K562 (cell line): Measurements from ENCODE around the gene HMGA1. TPM values are rescaled to one million over a fixed set of nuclear protein-coding genes. Genes with fewer than 3 reads are reported as not detected.

ENCODE experiments used
- BRF1 ChIP-seq: IDR thresholded peaks from 3 replicates; pipeline ENCODE4 v1.6.1; 2011; ENCODE audit warnings: borderline replicate concordance, mild to moderate bottlenecking; ENCODE audit not compliant: insufficient read length; ENCODE audit errors: extremely low read depth
- CHD4 ChIP-seq: fragments of 200-600 bp; sonication (generic); IDR thresholded peaks from 3 replicates; pipeline ENCODE4 v1.6.1; 2012; ENCODE audit warnings: low read depth, mild to moderate bottlenecking, mixed read lengths, low read length, inconsistent platforms; ENCODE audit not compliant: insufficient read depth, insufficient replicate concordance, poor library complexity, severe bottlenecking
- ERF ChIP-seq: fragments of 450-650 bp; formaldehyde crosslinking; IDR thresholded peaks from 2 replicates; pipeline ENCODE4 v1.4.0; 2020; ENCODE audit warnings: mild to moderate bottlenecking, mixed read lengths
- IRF2 ChIP-seq: sonication (generic); formaldehyde crosslinking; IDR thresholded peaks from 2 replicates; pipeline ENCODE4 v1.8.1; 2022; ENCODE audit warnings: mild to moderate bottlenecking, missing genetic modification reagents
- KLF13 ChIP-seq: fragments of 450-650 bp; IDR thresholded peaks from 2 replicates; pipeline ENCODE4 v1.6.1; 2016; ENCODE audit warnings: missing genetic modification characterization, low read depth, mild to moderate bottlenecking, missing compliant biosample characterization, moderate library complexity, borderline replicate concordance
- NFYB ChIP-seq: IDR thresholded peaks from 2 replicates; pipeline ENCODE4 v1.6.1; 2011; ENCODE audit warnings: mild to moderate bottlenecking, moderate library complexity; ENCODE audit not compliant: insufficient read length; ENCODE audit errors: extremely low read depth
- NR2C2 ChIP-seq, 2 experiments: fragments of 200-800 bp in 1 of 2; sonication (Bioruptor generic) in 1 of 2; sonication (generic) in 1 of 2; formaldehyde crosslinking in 1 of 2; IDR thresholded peaks; 2 replicates each; pipeline versions ENCODE4 v1.6.1 to v1.8.0; 2016 to 2022; ENCODE audit warnings: mild to moderate bottlenecking in 1 of 2, missing compliant biosample characterization in 1 of 2, missing genetic modification characterization in 1 of 2, missing genetic modification reagents in 1 of 2
- RFX7 ChIP-seq: fragments of 250-450 bp; sonication (Bioruptor Pico); IDR thresholded peaks from 2 replicates; pipeline ENCODE4 v1.5.1; 2021; ENCODE audit warnings: mild to moderate bottlenecking
- SMAD2 ChIP-seq: fragments of 150-350 bp; IDR thresholded peaks from 2 replicates; pipeline ENCODE4 v1.6.1; 2014; ENCODE audit warnings: low read depth, mild to moderate bottlenecking, low read length
- SRF ChIP-seq, 2 experiments: fragments of 250-450, 450-650 bp in 1 of 2; sonication (Bioruptor Pico) in 1 of 2; sonication (generic) in 1 of 2; formaldehyde crosslinking; IDR thresholded peaks; 2 replicates each; pipeline versions ENCODE4 v1.5.0 to v1.5.1; 2020 to 2022; ENCODE audit warnings: mild to moderate bottlenecking in 1 of 2, missing genetic modification reagents in 1 of 2
- YY1 ChIP-seq, 3 experiments: IDR thresholded peaks; 2 replicates each; pipeline ENCODE4 v1.6.1; 2011; ENCODE audit warnings: low read length in 2 of 3, mild to moderate bottlenecking in 2 of 3, moderate library complexity in 2 of 3, borderline replicate concordance in 1 of 3, control low read depth in 1 of 3, low read depth in 1 of 3; ENCODE audit not compliant: insufficient read depth in 3 of 3, insufficient replicate concordance in 2 of 3, control insufficient read depth in 1 of 3, insufficient read length in 1 of 3; ENCODE audit errors: extremely low read depth in 1 of 3
- ZFP30 ChIP-seq: fragments of 250-450 bp; sonication (Bioruptor Pico); IDR thresholded peaks from 2 replicates; pipeline ENCODE4 v1.8.0; 2022; ENCODE audit warnings: moderate library complexity, mild to moderate bottlenecking, inconsistent platforms, borderline replicate concordance
- ZNF121 ChIP-seq: sonication (generic); formaldehyde crosslinking; conservative IDR thresholded peaks from 2 replicates; pipeline ENCODE4 v1.8.0; 2022; ENCODE audit warnings: missing genetic modification reagents
- ZNF41 ChIP-seq: fragments of 250-450 bp; sonication (Bioruptor Pico); conservative IDR thresholded peaks from 2 replicates; pipeline ENCODE4 v1.4.0; 2020; ENCODE audit warnings: mild to moderate bottlenecking
- ZNF551 ChIP-seq: fragments of 250-450 bp; sonication (Bioruptor Pico); IDR thresholded peaks from 2 replicates; pipeline ENCODE4 v1.5.0; 2021; ENCODE audit warnings: mild to moderate bottlenecking, moderate library complexity
- ZNF583 ChIP-seq: fragments of 250-450 bp; sonication (Bioruptor Pico); IDR thresholded peaks from 2 replicates; pipeline ENCODE4 v1.4.0; 2020
- ZNF668 ChIP-seq: fragments of 250-450 bp; sonication (Bioruptor Pico); IDR thresholded peaks from 2 replicates; pipeline ENCODE4 v1.8.0; 2022; ENCODE audit warnings: mild to moderate bottlenecking, inconsistent platforms
- polyA plus RNA-seq, 8 experiments: library from polyadenylated mRNA; depleted of rRNA in 4 of 8; stranded (reverse) in 5 of 8; unstranded in 3 of 8; fragments of >200 nt; fragmentation: Nextera tagmentation in 2 of 8; fragmentation: Illumina TruSeq in 1 of 8; extraction: Ambion mirVana in 2 of 8; extraction: Trizol in 1 of 8; gene quantifications; 2 replicates each; pipeline versions ENCODE4 v1.2.1 to v1.2.3, GENCODE V29; 2011 to 2014; ENCODE audit warnings: inconsistent platforms in 1 of 8, missing spikeins in 1 of 8
- total RNA-seq, 7 experiments: library from RNA; depleted of rRNA in 6 of 7; stranded (reverse); fragments of >200 nt in 6 of 7; fragmentation: Illumina TruSeq in 2 of 7; extraction: Trizol in 2 of 7; gene quantifications; 2 replicates each; pipeline versions ENCODE4 v1.2.1 to v1.2.3, GENCODE V29; 2011 to 2021; ENCODE audit warnings: low replicate concordance in 1 of 7
- TF ChIP-seq, protein P1 (sequence below): sonication (generic); formaldehyde crosslinking; IDR thresholded peaks from 2 replicates; pipeline ENCODE4 v1.5.0; 2020; ENCODE audit warnings: missing genetic modification reagents
- TF ChIP-seq, protein P2 (sequence below): fragments of 450-650 bp; IDR thresholded peaks from 2 replicates; pipeline ENCODE4 v1.6.1; 2017; ENCODE audit warnings: antibody characterized with exemption, mild to moderate bottlenecking
- TF ChIP-seq, protein P3 (sequence below): sonication (generic); formaldehyde crosslinking; IDR thresholded peaks from 2 replicates; pipeline ENCODE4 v1.8.0; 2022; ENCODE audit warnings: missing genetic modification reagents, mild to moderate bottlenecking, moderate library complexity, borderline replicate concordance

Gene HMGA1
- total and polyA plus RNA-seq, 9 of the 15 experiments (the other 6 are each of a cell fraction or from before 2014, with no cell fraction given), result 27.8 to 1,947 (median 594) TPM

DNA sequence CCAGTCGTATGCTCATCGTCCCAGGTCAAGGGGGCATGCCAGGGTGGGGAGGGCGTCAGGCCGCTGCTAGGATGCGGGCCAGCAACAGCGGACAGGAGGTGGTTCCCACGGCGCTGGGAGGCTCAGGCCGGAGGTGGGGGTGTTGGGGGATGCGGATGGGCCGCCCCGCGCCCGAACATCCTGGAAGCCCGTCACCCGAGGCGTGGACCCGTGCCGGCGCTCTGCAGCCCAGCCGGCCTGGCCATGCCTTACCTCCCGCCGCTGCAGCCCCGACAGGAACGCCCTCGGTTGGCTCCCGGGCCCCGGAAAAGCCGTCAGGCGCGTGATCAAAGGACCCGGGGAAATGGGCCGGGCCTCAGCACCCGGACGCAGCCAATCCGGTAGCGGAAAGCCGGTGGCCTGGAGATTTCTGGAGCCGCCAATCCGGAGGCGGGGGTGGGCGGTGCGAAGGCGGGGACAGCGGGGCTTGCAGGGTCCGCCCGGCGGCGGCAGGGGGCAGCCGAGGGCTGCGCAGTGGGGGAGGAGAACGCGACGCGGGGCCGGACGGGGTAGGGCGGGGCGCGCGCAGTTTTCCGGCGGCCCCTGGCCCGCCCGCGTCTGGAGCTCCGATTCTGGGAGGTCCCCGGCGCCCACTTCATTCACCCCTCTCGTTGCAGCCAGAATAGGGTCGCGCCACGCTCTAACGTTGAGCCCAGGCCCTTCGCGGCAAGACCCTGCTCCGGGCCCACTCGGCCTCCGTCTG, 12.2 kb downstream of the HMGA1 start, which contains the start of gene SMIM29 (continued):
- peak in 2 of 3 experiments; percentile 48 to 72 for TF ChIP-seq YY1 (IDR thresholded peaks at IDR 0.05; ENCODE audit: borderline replicate concordance in 1 of 3, control insufficient read depth in 1 of 3, extremely low read depth in 1 of 3, insufficient read depth in 3 of 3, insufficient read length in 1 of 3, insufficient replicate concordance in 2 of 3, low read depth in 1 of 3, low read length in 2 of 3)
- TF ChIP-seq, protein P1, sequence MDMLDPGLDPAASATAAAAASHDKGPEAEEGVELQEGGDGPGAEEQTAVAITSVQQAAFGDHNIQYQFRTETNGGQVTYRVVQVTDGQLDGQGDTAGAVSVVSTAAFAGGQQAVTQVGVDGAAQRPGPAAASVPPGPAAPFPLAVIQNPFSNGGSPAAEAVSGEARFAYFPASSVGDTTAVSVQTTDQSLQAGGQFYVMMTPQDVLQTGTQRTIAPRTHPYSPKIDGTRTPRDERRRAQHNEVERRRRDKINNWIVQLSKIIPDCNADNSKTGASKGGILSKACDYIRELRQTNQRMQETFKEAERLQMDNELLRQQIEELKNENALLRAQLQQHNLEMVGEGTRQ (CRISPR knock-in tag), result peak; percentile 75; the same call in 1 of the 2 replicates
- TF ChIP-seq, protein P2, sequence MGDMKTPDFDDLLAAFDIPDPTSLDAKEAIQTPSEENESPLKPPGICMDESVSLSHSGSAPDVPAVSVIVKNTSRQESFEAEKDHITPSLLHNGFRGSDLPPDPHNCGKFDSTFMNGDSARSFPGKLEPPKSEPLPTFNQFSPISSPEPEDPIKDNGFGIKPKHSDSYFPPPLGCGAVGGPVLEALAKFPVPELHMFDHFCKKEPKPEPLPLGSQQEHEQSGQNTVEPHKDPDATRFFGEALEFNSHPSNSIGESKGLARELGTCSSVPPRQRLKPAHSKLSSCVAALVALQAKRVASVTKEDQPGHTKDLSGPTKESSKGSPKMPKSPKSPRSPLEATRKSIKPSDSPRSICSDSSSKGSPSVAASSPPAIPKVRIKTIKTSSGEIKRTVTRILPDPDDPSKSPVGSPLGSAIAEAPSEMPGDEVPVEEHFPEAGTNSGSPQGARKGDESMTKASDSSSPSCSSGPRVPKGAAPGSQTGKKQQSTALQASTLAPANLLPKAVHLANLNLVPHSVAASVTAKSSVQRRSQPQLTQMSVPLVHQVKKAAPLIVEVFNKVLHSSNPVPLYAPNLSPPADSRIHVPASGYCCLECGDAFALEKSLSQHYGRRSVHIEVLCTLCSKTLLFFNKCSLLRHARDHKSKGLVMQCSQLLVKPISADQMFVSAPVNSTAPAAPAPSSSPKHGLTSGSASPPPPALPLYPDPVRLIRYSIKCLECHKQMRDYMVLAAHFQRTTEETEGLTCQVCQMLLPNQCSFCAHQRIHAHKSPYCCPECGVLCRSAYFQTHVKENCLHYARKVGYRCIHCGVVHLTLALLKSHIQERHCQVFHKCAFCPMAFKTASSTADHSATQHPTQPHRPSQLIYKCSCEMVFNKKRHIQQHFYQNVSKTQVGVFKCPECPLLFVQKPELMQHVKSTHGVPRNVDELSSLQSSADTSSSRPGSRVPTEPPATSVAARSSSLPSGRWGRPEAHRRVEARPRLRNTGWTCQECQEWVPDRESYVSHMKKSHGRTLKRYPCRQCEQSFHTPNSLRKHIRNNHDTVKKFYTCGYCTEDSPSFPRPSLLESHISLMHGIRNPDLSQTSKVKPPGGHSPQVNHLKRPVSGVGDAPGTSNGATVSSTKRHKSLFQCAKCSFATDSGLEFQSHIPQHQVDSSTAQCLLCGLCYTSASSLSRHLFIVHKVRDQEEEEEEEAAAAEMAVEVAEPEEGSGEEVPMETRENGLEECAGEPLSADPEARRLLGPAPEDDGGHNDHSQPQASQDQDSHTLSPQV, result peak; percentile 84
- TF ChIP-seq ZNF551, result no peak
- 0 out of 2 replicates have a peak, but pooled peaks have one; percentile 41 for TF ChIP-seq ZNF583 (CRISPR knock-in tag)
- TF ChIP-seq NFYB, result peak; percentile 65
- no peak for TF ChIP-seq ZNF121
- 0 out of 2 replicates have a peak, but pooled peaks have one; percentile 20 for TF ChIP-seq ERF (CRISPR knock-in tag)
- TF ChIP-seq SMAD2, result no peak
- TF ChIP-seq BRF1, result no peak
- no peak for TF ChIP-seq ZNF41 (CRISPR knock-in tag)
- no peak for TF ChIP-seq RFX7 (CRISPR knock-in tag)
- TF ChIP-seq, protein P3, sequence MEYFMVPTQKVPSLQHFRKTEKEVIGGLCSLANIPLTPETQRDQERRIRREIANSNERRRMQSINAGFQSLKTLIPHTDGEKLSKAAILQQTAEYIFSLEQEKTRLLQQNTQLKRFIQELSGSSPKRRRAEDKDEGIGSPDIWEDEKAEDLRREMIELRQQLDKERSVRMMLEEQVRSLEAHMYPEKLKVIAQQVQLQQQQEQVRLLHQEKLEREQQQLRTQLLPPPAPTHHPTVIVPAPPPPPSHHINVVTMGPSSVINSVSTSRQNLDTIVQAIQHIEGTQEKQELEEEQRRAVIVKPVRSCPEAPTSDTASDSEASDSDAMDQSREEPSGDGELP (CRISPR knock-in tag), result peak; percentile 74; the same call in 1 of the 2 replicates
- TF ChIP-seq CHD4, result no peak
- no peak for TF ChIP-seq ZFP30 (CRISPR knock-in tag)
- TF ChIP-seq ZNF668 (CRISPR knock-in tag), result no peak
- peak in 1 of 2 experiments; percentile 69; a peak in 1 of 4 replicates for TF ChIP-seq SRF (CRISPR knock-in tag; IDR thresholded peaks at IDR 0.05)
- peak; percentile 51; the same call in 1 of the 2 replicates for TF ChIP-seq KLF13 (tag)
- no peak for TF ChIP-seq IRF2 (CRISPR knock-in tag)
- peak; percentile 65; the same call in 1 of the 2 replicates for TF ChIP-seq NR2C2 (CRISPR knock-in tag; IDR thresholded peaks at IDR 0.05)
- peak; percentile 35; the same call in 1 of the 2 replicates for TF ChIP-seq NR2C2 (tag; IDR thresholded peaks at IDR 0.05)
